Measurements from ENCODE around the gene SLC7A5.
"Not testable (repeated sequence)": the region's sequence is repeated elsewhere in the genome, so short reads cannot be mapped to it uniquely, and the experiment has no call there.

SLC7A5 gene

DNA sequence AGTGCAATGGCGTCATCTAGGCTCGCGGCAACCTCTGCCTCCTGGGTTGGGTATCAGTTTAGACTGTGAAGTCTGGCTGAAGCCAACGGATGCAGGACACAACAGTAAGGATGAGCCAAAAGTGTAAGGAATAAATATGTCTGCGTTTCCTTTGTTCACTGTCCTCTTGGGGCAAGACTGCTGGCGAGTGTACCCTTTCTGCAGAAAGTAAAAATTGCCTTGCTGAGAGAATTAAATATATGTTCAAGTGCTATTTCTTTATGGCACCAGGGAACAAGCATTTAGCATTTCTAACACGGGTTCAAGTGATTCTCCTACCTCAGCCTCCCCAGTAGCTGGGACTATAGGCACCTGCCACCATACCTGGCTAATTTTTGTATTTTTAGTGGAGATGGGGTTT, 51.9 kb downstream of the SLC7A5 start:
- H3K27me3 Mint-ChIP-seq, ATAC-seq, H3K4me3 Mint-ChIP-seq, H3K27ac Mint-ChIP-seq, DNase-seq: not testable (repeated sequence)
- Mint-ChIP-seq H3K9me3 (peaks cover 16 to 28% of the 10 kb centered on the region in 2 donors), H3K4me1 (peaks cover 19% of the 10 kb centered on the region)

DNA sequence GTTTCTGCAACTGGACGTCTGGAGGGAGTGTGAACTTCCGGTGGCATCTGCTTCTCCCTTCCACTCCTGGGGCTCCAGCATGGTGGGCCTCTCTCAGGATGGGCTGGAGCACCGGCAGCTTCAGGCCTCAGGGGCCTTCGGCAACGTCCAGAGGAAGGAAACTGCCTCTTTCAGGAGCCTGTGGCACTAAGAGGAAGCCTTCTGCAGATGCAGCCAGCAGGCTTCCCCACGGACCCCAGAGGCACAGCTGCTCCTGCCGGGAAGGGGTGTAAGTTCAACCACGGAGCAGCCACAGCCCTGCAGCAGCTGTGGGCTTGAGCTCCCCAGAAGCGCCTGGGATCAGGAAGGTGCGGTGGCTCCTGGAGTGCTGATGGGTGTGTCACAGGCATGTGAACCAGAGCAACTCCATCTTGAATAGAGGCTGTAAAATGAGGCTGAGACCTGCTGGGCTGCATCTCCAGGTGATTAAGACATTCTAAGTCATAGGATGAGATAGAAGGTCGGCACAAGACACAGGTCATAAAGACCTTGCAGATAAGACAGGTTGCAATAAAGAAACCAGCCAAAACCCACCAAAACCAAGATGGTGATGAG, 52.7 kb downstream of the SLC7A5 start:
- H3K4me3 Mint-ChIP-seq, result no peak overlapping the region
- H3K27me3 Mint-ChIP-seq, result no peaks in the 10 kb centered on the region
- H3K27ac Mint-ChIP-seq, result no peak overlapping the region
- H3K9me3 Mint-ChIP-seq, result peaks cover 16 to 28% of the 10 kb centered on the region in 2 donors
- DNase-seq (no peak), ATAC-seq (no peak)
- H3K4me1 Mint-ChIP-seq, result peaks cover 11% of the 10 kb centered on the region

DNA sequence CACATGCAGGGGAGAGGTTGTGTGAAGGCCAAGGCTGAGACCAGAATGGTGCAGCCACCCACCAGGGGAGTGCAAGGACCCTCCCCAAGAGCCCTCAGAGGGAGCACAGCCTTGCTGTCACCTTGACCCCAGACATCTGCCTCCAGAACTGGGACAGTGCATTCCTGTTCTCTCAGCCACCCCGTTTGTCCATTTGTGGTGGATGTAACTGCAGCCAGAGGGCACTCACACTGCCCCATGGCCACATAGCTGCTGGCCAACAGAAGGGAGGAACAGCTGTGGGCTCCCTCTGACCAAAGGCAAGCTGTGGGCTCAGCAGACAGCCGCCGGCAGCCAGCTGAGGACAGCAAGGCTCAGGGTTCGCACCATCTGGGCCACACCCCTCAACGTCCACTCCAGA, 53.7 kb downstream of the SLC7A5 start:
- peaks cover 16 to 28% of the 10 kb centered on the region in 2 donors for H3K9me3 Mint-ChIP-seq
- H3K4me1 Mint-ChIP-seq, result peaks cover 9% of the 10 kb centered on the region
- ATAC-seq, result no peak
- peaks cover 7% of the 10 kb centered on the region for H3K27me3 Mint-ChIP-seq
- no peak overlapping the region for H3K27ac Mint-ChIP-seq
- H3K4me3 Mint-ChIP-seq, result no peak overlapping the region
- no peak for DNase-seq

DNA sequence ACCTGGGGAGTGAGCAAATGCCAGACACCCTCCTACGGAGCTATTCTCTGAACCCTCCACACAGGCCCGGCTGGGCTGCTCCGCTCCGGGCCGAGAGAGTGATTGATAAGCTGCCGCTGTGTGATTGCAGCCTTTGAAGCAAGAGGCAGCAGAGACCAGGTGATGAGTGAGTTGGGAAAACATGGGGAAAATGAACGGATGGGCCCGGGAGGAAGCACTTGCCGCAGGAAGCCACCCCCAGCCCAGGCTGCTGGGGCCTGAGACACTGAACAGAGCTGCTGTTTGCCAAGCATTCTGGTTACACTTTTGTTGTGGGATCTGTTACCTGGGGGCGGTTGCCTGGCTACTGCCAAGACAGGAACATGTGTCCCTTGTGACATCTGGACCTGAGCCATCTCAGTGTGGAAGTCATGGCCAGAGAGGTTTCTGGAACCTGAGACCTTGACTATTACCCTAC, 57.1 kb downstream of the SLC7A5 start:
- no peak for ATAC-seq
- peaks cover 7 to 9% of the 10 kb centered on the region in 2 donors for H3K9me3 Mint-ChIP-seq
- H3K4me3 Mint-ChIP-seq, result no peak overlapping the region
- H3K27ac Mint-ChIP-seq, result no peak overlapping the region
- H3K27me3 Mint-ChIP-seq, result peaks cover 7% of the 10 kb centered on the region
- DNase-seq, result no peak
- H3K4me1 Mint-ChIP-seq, result peaks cover 36% of the 10 kb centered on the region

DNA sequence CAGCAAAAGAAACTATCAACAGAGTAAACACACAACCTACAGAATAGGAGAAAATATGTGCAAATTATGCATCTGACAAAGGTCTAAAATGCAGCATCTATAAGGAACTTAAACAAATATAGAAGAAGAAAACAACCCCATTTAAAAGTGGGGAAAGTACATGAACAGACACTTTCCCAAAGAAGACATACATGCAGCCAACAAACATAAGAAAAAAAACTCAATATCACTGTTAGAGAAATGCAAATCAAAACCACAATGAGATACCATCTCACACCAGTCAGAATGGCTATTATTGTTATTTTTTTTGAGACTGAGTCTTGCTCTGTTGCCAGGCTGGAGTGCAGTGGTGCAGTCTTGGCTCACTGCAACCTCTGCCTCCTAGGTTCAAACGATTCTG, 57.9 kb downstream of the SLC7A5 start:
- not testable (repeated sequence) for H3K4me3 Mint-ChIP-seq, DNase-seq, H3K9me3 Mint-ChIP-seq, H3K27ac Mint-ChIP-seq, ATAC-seq, H3K27me3 Mint-ChIP-seq
- peaks cover 43% of the 10 kb centered on the region for H3K4me1 Mint-ChIP-seq

GRCh38 chr16:87809150-87809902, 60.0 kb downstream of the SLC7A5 start:
- peak; percentile 19 for ATAC-seq
- DNase-seq, result peak in 1 of 2 donors; percentile 31
- peak overlapping the region; percentile 34 to 64 for H3K27ac Mint-ChIP-seq

GRCh38 chr16:87808108-87808507, 61.2 kb downstream of the SLC7A5 start:
- Mint-ChIP-seq H3K4me3 (peak overlapping the region in 1 of 2 donors; percentile 64), H3K4me1 (peaks cover 65% of the 10 kb centered on the region), H3K9me3 (no peaks in the 10 kb centered on the region), H3K27ac (peak overlapping the region; percentile 100), H3K27me3 (peaks cover 7% of the 10 kb centered on the region)
- ATAC-seq (no peak), DNase-seq (no peak)

More at GRCh38 chr16:87809150-87809902, 60.0 kb downstream of the SLC7A5 start:
- Mint-ChIP-seq H3K4me3 (peak overlapping the region; percentile 22 to 59), H3K4me1 (peaks cover 63% of the 10 kb centered on the region), H3K27me3 (peaks cover 7% of the 10 kb centered on the region), H3K9me3 (no peaks in the 10 kb centered on the region)

DNA sequence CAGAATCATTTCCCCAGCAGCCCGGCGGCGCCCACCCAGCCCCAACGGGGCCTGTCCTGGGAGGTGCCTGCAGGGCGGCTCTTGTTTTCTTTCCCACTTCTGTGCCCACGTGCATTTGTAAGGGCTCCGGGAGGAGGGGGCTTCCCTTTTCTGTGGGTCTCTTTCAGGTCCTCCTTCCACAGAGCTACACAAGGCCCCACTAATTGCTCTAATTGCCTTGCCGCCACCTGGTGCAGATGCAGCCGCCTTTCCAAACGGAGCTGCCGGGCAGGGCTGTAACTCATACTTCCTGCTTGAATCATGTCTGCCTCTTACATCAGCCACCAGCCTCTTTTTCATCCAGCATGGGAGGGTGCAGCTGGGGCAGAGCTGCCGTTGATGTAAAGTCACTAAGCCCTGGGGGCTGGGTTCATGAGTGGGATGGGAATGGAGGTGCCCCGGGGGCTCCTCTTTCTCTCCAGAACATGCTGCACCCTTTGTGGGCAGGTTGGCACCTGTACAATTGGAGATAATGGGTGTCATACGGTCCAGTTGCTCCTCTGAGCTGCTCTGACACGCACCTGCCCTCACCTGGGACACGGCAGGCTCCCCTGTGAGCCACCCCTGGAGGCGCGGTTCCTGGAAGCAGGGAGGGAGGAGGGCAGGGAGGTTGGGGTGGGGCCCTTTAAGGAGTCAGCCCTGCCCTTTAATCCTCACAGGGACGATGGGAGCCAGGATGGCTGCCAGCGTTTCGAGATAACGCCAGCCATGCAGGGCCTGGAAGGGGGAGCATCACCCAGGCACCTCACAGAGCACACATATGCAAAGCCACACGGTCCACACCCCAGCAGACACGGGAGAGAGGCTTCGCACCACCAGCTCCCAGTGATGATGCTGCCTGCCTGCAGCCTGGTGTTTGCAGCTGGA, 62.4 kb downstream of the SLC7A5 start:
- peak overlapping the region; percentile 100 for H3K27ac Mint-ChIP-seq
- ATAC-seq (peak; percentile 92), DNase-seq (peak; percentile 77 to 86)

DNA sequence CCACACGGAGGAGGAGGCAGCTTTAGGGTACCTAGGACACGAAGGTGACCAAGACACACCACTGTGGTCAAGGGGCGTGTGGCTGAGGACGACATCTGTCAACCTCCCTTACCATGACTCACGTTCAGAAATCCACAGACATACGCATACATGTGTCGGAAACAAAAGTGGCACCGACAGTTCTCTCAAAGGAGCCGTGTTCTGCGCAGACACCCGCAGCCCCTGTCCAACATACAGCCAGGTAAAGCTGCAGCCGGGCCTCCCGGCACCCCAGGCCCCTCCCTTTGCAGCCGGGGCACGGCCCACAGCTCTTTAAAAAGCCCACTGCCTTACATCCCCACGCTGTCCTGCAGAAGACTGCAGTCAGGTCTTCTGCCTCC, 63.1 kb downstream of the SLC7A5 start:
- ATAC-seq, result peak; percentile 74
- peak overlapping the region; percentile 94 to 100 for H3K4me3 Mint-ChIP-seq

More for the DNA sequence above, 62.4 kb downstream of the SLC7A5 start:
- Mint-ChIP-seq H3K9me3 (no peaks in the 10 kb centered on the region), H3K27me3 (peaks cover 7% of the 10 kb centered on the region), H3K4me3 (peak overlapping the region; percentile 94 to 100), H3K4me1 (peaks cover 65% of the 10 kb centered on the region)

GRCh38 chr16:87803385-87803784, 65.9 kb downstream of the SLC7A5 start:
- ATAC-seq (no peak), DNase-seq (no peak)
- Mint-ChIP-seq H3K4me3 (no peak overlapping the region), H3K4me1 (peaks cover 36% of the 10 kb centered on the region), H3K9me3 (no peaks in the 10 kb centered on the region), H3K27me3 (no peaks in the 10 kb centered on the region), H3K27ac (no peak overlapping the region)

More for the DNA sequence above, 63.1 kb downstream of the SLC7A5 start:
- Mint-ChIP-seq H3K27me3 (peaks cover 4% of the 10 kb centered on the region), H3K4me1 (peaks cover 62% of the 10 kb centered on the region), H3K9me3 (no peaks in the 10 kb centered on the region), H3K27ac (peak overlapping the region; percentile 100)
- peak; percentile 58 to 72 for DNase-seq

DNA sequence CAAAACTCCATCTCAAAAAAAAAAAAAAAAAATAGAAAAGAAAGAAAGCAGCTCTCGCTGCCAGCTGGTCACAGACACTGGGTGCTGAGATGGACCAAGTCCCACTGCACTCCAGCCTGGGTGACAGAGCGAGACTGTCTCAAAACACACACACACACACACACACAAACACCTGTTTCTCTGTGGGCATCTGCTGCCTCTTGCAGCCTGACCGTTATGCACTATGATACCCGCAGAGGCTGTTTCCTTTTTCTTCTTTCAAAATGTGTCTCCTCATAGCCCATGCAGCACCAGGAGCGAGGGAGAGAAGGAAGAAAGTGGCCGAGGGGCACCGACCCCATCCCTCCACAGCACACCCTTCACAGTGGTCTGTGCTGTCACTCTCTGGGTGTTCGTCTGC, 66.6 kb downstream of the SLC7A5 start:
- no peak for DNase-seq

DNA sequence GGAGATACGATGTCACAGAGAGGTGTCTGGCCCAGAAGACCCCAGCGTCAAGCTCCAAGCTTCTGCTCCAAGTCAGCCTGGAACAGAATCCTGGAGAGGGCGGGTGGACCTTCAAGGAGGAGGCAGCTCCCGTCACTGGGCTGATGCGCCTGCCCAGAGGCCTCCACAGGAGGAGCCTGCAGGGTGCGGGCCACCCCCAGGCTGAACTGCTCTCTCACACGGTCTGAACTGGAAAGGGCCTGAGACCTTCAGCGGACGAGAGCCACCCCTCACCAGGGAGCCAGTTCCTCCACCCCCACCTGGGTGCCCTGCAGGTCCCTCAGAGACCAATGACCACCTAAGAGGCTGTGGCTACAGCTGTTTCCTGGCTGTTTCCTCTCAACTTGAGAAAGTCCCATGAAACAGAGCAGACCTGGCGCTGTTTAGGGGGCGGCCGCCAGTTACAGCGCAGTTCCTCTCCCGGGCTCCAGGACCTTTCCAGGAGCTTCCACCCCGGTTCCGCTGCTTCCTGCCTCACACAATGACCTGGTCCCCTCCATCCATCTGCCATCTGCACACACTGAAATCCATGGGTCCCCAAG, 67.5 kb downstream of the SLC7A5 start:
- Mint-ChIP-seq H3K27ac (no peak overlapping the region), H3K4me1 (peaks cover 25% of the 10 kb centered on the region), H3K9me3 (no peaks in the 10 kb centered on the region), H3K27me3 (no peaks in the 10 kb centered on the region), H3K4me3 (no peak overlapping the region)
- DNase-seq, result no peak
- ATAC-seq, result no peak

More for the DNA sequence above, 66.6 kb downstream of the SLC7A5 start:
- Mint-ChIP-seq H3K27me3 (no peaks in the 10 kb centered on the region), H3K9me3 (no peaks in the 10 kb centered on the region), H3K4me1 (peaks cover 33% of the 10 kb centered on the region), H3K27ac (no peak overlapping the region), H3K4me3 (no peak overlapping the region)
- no peak for ATAC-seq

DNA sequence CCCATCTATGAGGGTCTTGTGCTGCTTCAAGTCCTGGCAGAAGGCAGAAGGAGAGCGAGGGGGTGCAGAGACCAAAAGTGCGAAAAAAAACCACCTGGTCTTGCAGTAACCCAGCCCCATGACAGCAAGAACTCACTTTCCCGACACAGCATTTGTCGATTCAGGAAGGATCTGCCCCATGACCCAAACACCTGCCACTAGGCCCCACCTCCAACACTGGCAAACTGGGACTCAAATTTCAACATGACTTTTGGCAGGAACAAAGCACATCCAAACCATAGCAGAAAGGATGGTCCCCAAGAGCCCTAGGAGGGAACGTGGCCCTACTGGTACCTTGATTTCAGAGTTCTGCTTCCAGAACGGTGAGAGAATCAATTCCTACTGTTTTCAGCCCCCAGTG, 68.8 kb downstream of the SLC7A5 start:
- ATAC-seq, result no peak
- Mint-ChIP-seq H3K9me3 (no peaks in the 10 kb centered on the region), H3K27me3 (no peaks in the 10 kb centered on the region), H3K4me1 (peaks cover 12% of the 10 kb centered on the region), H3K4me3 (no peak overlapping the region), H3K27ac (no peak overlapping the region)
- DNase-seq, result no peak

GRCh38 chr16:87795336-87795735, 74.0 kb downstream of the SLC7A5 start:
- no peak for DNase-seq
- Mint-ChIP-seq H3K4me1 (no peaks in the 10 kb centered on the region), H3K27me3 (no peaks in the 10 kb centered on the region), H3K4me3 (no peak overlapping the region), H3K9me3 (no peaks in the 10 kb centered on the region), H3K27ac (peak overlapping the region in 1 of 2 donors; percentile 13)
- ATAC-seq, result no peak

GRCh38 chr16:87794485-87795078, 74.7 kb downstream of the SLC7A5 start:
- Mint-ChIP-seq H3K4me3 (no peak overlapping the region), H3K27ac (no peak overlapping the region), H3K27me3 (no peaks in the 10 kb centered on the region), H3K9me3 (no peaks in the 10 kb centered on the region), H3K4me1 (no peaks in the 10 kb centered on the region)
- DNase-seq (no peak), ATAC-seq (no peak)
